GM19455 (cell line): ENCODE data around the gene NRK.
"Not testable (repeated sequence)": the region's sequence is repeated elsewhere in the genome, so short reads cannot be mapped to it uniquely, and the experiment has no call there.

Experiments
- ATAC-seq: cut with Tn5 transposase; IDR thresholded peaks from one replicate; pipeline ENCODE4 v1.9.1; 2021; ENCODE audit not compliant: unreplicated experiment

NRK gene

DNA sequence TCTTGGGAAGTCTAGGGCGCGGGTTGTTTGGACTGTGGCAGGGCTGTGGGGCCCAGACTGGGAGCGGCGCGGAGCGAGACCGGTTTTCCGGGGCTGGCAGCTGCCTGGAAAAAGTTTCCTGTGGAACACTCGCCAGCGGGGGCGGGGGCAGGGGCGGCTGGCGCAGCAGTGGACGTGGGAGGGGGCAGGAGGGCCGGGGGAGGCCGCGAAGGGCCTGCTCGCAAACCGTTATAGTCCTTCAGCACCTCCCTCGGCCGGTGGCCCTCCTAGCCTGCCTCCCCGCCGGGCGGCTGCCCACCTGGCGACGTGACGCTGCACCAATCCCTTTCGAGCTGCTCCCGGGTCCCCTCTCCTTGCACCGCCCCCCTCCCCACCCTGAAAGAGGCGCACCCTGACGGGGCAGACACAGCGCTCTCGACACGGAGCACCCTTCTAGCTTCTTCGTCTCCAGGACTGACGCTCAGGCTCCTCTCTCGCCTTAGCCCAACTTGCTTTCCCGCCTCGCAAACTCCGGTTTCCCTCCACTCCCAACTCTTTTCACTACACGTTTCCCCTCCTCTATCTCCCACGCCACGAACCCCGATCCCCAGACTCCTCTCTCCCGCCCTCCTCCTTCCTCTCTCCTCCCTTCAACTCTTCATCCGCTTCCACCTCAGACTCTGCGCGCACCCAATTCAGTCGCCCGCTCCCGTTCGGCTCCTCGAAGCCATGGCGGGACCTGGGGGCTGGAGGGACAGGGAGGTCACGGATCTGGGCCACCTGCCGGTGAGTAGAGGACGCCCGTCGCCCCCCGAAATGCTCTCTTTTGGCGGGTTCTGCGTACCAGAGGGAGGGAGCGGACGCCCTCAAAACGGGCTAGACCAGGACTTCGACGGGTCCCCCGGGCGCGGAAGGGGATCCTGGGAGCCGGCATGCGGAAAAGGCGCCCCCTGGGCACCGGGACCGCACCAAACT, at the start of gene NRK:
Gene NRK, plus strand, starts transcription at position 402 of the 954 bp plus-strand sequence. Its CDS starts 307 bp downstream, at position 709.
- no peak for ATAC-seq

GRCh38 chrX:105773801-105774200, 48.5 kb upstream of the NRK start:
- ATAC-seq = no peak

- ATAC-seq = no peak
Observed at GRCh38 chrX:105775679-105776078, 46.7 kb upstream of the NRK start.

DNA sequence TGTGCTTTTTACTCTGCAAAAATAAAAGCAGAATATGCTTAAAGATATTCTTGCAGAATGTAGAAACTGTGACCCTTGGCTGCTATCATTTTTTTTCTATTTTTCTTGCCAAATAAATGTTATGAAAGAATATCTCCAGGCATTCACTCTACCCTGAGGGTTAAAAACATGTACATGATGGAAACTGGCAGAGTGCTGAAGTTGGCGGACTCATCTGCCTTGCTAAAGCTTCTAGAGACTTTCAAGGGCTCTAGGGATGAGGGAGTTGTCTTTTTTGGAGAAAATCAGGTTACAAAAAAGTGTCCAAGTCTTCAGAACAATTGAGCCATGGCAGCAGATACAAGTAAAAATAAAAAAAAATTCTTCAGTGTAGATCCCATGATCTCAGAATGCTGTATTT, 40.5 kb upstream of the NRK start:
- ATAC-seq = no peak

GRCh38 chrX:105796877-105797276, 25.5 kb upstream of the NRK start:
- not testable (repeated sequence) for ATAC-seq

GRCh38 chrX:105803891-105804290, 18.4 kb upstream of the NRK start:
- ATAC-seq = no peak

- ATAC-seq = not testable (repeated sequence)
Observed at GRCh38 chrX:105805655-105806054, 16.7 kb upstream of the NRK start.

GRCh38 chrX:105816517-105816916, 5.8 kb upstream of the NRK start:
- no peak for ATAC-seq

DNA sequence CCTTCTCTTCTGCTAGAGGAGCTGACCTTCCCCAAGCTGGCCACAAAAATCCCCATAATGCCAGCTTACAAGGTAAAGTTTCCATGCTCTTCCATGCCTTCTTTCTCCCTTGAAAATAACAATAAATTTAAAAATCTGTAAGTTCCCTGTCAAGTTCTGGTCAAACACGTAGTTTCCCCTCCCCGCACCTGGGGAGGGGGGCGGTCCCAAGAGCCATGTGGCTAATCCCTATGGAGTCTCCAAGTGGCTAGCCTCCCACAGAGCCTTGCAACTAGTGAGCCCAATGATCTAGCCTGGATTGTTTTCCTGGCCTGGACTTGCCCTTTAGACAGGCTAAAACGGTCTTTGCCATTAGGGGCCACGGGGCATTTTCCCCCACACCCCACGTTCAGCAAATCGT, 2.1 kb upstream of the NRK start:
- ATAC-seq = no peak

DNA sequence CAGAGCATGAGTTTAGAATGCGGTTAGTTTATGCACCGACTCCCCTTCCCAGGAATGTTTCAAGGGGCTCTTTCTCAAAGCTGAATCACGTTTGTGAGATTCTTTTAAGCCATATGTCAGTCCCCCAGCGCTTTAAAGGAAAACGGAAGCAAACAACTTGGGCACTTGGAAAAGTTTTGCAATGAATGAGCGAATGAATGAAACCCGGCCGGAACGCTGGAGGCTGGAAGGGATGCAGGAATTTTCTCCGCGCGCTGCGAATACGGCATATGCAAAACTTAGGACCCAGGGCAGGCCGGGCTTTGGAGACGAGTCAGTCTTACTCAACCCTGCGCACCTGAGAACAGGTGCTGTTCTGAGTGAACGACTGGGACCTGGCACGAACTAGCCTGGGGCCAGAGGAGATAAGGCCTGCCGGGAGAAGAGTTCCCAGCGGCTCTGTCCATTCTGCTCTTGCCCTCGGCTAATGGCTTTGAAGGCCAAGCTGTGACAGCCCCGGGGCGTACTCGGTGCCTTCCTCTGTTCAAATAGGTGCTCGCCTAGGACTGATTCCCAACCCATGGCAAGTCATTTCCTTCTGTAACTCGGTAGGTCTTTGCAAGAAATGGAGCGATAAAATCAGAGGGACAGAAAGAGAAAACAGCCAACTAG, 743 bp upstream of the NRK start:
- ATAC-seq = no peak

DNA sequence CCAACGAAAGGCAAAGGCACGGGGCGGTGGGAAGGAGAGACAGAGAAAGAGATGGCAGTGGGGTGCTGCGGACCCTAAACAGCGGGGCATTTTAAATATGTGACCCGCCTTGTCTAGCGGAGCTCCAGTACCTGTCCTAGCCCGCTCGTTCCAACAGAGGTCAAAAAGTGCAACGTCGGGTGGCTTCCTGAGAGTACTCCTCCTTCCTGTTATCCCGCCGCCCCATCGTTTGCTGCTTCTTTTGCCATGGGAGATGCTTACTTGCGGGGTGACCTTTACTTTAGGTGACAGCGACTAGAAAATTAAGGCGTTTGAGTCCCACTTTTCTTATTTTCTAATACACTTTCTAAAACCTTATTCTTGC, 735 bp downstream of the NRK start:
- ATAC-seq = no peak

- ATAC-seq = no peak
Observed at GRCh38 chrX:105829011-105829410, 6.7 kb downstream of the NRK start.

- ATAC-seq = no peak
Observed at GRCh38 chrX:105837232-105837631, 14.9 kb downstream of the NRK start.

DNA sequence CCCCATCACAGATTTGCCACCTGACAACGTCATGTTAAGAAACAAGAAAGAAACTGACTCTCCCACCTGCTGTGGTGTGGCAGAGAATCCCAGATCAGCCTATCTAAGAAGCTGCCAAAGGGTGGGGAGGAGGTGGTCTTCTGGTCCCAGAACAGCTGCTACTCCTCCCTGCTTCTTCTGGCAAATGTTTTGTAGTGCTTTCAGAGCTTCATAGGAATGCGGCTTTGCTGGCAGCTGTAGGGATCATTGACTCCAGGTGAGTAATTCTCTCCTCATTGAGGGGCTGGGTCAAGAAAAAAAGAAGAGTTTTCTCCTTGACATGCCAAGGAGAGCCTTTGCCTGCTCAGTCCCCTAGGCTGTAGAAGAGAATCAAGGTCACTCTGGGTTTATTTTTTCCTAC, 23.3 kb downstream of the NRK start:
- ATAC-seq = no peak

GRCh38 chrX:105850100-105850499, 27.8 kb downstream of the NRK start:
- not testable (repeated sequence) for ATAC-seq

DNA sequence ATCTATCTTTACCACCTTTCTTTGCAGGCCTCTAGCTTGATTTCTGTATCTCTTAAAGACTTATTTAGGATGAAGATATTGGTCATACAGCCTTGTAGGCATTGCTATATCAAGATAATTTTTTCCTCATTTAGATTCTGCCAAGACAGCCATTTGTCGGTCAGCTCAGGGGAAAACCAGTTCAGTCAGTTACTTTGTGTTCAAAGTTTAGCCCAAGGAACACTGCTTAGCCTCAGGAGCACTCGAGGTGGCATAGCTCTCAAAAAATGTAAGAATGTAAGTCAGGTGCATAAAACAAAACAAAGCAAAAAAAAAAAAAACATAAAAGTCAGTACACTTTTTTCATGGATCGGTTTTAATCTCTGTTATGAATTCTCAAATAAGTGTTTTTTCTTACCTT, 43.4 kb downstream of the NRK start:
- ATAC-seq = no peak

- ATAC-seq = no peak
Observed at GRCh38 chrX:105869701-105870100, 47.4 kb downstream of the NRK start.

DNA sequence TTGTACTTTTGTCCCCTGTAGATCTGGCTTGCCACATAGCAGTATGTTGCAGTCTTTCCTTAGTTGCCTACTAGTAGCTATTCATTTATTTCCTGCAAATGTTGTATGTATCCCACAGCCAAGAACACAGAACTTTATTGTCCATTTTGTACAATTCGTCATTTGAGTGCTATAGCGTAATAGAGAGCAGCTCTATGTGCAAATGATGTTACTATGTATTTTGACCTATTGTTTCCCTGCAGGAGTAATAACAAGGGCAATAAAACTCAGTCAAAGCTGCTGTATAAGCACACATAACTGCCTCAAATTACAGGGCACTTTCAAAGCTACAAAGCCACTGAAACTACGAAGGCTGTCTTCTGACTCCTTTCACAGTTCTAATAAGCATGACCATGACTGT, 48.1 kb downstream of the NRK start:
- no peak for ATAC-seq

GRCh38 chrX:105872941-105873340, 50.6 kb downstream of the NRK start:
- ATAC-seq = no peak

GRCh38 chrX:105874790-105875189, 52.5 kb downstream of the NRK start:
- ATAC-seq = no peak

DNA sequence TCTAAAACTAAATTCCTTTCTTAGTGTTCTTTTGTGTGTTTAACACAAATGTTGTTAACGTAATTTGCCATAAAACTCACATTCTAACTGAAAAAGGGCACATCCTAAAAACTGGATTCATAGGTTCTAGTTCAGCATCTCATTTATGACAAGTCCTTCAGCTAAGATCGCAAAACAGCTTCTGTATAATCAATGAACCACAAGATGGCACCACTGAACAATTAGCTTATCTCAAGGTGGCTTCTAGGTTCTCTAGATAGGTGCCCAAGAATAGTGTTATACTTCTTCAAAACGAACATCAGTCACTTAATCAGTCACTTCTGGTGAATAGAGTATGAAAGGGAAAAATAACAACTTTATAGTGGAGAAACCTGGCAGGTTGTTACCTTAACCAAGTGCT, 54.3 kb downstream of the NRK start:
- no peak for ATAC-seq

DNA sequence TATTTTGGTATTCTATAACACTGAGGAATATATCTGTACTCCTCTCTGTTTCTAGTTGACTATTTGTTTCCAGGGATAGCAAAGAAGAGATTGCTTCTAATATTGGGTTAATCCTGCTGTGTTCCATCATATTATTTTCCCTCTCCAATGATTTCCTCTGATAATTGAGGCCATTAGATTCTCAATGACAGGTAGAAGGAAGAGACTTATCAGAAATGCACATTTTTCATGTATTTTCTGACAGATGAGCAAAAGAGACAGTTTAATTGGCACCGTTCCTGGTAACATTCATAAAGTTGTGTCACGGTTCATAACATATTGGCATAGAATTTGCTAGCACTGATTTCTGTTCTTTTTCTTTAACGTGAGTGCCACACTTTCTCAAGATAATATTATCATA, 58.2 kb downstream of the NRK start:
- no peak for ATAC-seq
